OCI-LY1 (cell line): ENCODE results near the gene TMEM38A.

Source experiments
- CTCF ChIP-seq: fragments of 200-600 bp; sonication (generic), shearing (Covaris generic); IDR thresholded peaks from 2 replicates; pipeline ENCODE4 v1.5.1; 2017; ENCODE audit warnings: mild to moderate bottlenecking, antibody characterized with exemption, low read length, moderate library complexity, mixed read lengths
- EZH2 ChIP-seq: fragments of 200-600 bp; sonication (generic), shearing (Covaris generic); IDR thresholded peaks from 2 replicates; pipeline ENCODE4 v1.8.0; 2017; ENCODE audit warnings: borderline replicate concordance, mixed run types, mild to moderate bottlenecking, antibody characterized with exemption, low read length, moderate library complexity, mixed read lengths

DNA sequence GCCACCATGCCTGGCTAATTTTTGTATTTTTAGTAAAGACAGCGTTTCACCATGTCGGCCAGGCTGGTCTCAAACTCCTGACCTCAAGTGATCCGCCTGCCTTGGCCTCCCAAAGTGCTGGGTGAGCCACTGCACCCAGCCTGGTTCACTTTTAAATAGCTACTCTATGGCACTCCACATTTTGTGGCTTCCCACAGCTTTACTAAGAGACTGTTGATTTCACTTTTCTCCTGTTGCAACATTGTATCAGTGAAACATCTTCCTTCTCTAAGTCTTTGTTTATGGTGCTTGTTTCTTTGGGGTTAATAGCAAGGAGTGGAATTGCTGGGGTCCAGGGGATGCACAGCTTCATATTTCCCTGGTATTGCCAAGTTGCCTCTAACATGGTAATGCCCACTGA is 12.3 kb downstream of the TMEM38A start:
- TF ChIP-seq CTCF (no peak), EZH2 (no peak)
